ENCODE results near the gene FAM107B. TPM values are rescaled to one million over a fixed set of nuclear protein-coding genes. Genes with fewer than 3 reads are reported as not detected.

Gene FAM107B
- total RNA-seq, 3 donors from 2014 or later: 30.8 to 56.1 (median 51.8) TPM

- Histone ChIP-seq H3K4me1 (no peaks in the 10 kb centered on the region), H3K9me3 (no peaks in the 10 kb centered on the region), H3K4me3 (no peak overlapping the region), H3K27me3 (no peaks in the 10 kb centered on the region), H3K36me3 (no peaks in the 10 kb centered on the region), H3K27ac (peak overlapping the region; percentile 66 to 72)
- intact Hi-C loops (cut with DNase I; ENCODE audit: low total_unique reads): no loop called here
- TF ChIP-seq POLR2A (IDR thresholded peaks at IDR 0.05): no peak
- no peak for TF ChIP-seq POLR2AphosphoS5 (IDR thresholded peaks at IDR 0.05)
- no peak for TF ChIP-seq CTCF (IDR thresholded peaks at IDR 0.05)
- no peak for DNase-seq (ENCODE audit: low spot score in 2 of 2)
Measured at GRCh38 chr10:14748441-14748840, 26.3 kb downstream of the FAM107B start.

- H3K4me3 ChIP-seq: no peak overlapping the region
Measured at GRCh38 chr10:14742815-14743214, 31.9 kb downstream of the FAM107B start.

GRCh38 chr10:14742382-14742781 lies 32.3 kb downstream of the FAM107B start:
- H3K27me3 ChIP-seq: no peaks in the 10 kb centered on the region
- H3K9me3 ChIP-seq: no peaks in the 10 kb centered on the region
- intact Hi-C loops (cut with DNase I; ENCODE audit: low total_unique reads): no loop called here
- no peaks in the 10 kb centered on the region for H3K36me3 ChIP-seq
- no peak overlapping the region for H3K27ac ChIP-seq
- H3K4me3 ChIP-seq: no peak overlapping the region
- DNase-seq (ENCODE audit: low spot score in 2 of 2): no peak
- H3K4me1 ChIP-seq: no peaks in the 10 kb centered on the region
- TF ChIP-seq POLR2AphosphoS5 (IDR thresholded peaks at IDR 0.05): no peak
- TF ChIP-seq POLR2A (IDR thresholded peaks at IDR 0.05): no peak
- no peak for TF ChIP-seq CTCF (IDR thresholded peaks at IDR 0.05)

More at GRCh38 chr10:14742815-14743214, 31.9 kb downstream of the FAM107B start:
- no peak for DNase-seq (ENCODE audit: low spot score in 2 of 2)
- H3K36me3 ChIP-seq: no peaks in the 10 kb centered on the region
- H3K9me3 ChIP-seq: no peaks in the 10 kb centered on the region
- H3K4me1 ChIP-seq: no peaks in the 10 kb centered on the region
- intact Hi-C loops (cut with DNase I; ENCODE audit: low total_unique reads): no loop called here
- TF ChIP-seq CTCF (IDR thresholded peaks at IDR 0.05): no peak
- no peak for TF ChIP-seq POLR2AphosphoS5 (IDR thresholded peaks at IDR 0.05)
- no peak for TF ChIP-seq POLR2A (IDR thresholded peaks at IDR 0.05)
- no peak overlapping the region for H3K27ac ChIP-seq
- no peaks in the 10 kb centered on the region for H3K27me3 ChIP-seq

GRCh38 chr10:14740684-14741247 lies 33.9 kb downstream of the FAM107B start:
- TF ChIP-seq POLR2A (IDR thresholded peaks at IDR 0.05) (no peak), POLR2AphosphoS5 (IDR thresholded peaks at IDR 0.05) (no peak), CTCF (IDR thresholded peaks at IDR 0.05) (no peak)
- intact Hi-C loops (cut with DNase I; ENCODE audit: low total_unique reads): no loop called here
- Histone ChIP-seq H3K27me3 (no peaks in the 10 kb centered on the region), H3K9me3 (no peaks in the 10 kb centered on the region), H3K4me3 (no peak overlapping the region), H3K27ac (peak overlapping the region in 1 of 2 donors; percentile 13), H3K4me1 (no peaks in the 10 kb centered on the region), H3K36me3 (no peaks in the 10 kb centered on the region)
- no peak for DNase-seq (ENCODE audit: low spot score in 2 of 2)

DNA sequence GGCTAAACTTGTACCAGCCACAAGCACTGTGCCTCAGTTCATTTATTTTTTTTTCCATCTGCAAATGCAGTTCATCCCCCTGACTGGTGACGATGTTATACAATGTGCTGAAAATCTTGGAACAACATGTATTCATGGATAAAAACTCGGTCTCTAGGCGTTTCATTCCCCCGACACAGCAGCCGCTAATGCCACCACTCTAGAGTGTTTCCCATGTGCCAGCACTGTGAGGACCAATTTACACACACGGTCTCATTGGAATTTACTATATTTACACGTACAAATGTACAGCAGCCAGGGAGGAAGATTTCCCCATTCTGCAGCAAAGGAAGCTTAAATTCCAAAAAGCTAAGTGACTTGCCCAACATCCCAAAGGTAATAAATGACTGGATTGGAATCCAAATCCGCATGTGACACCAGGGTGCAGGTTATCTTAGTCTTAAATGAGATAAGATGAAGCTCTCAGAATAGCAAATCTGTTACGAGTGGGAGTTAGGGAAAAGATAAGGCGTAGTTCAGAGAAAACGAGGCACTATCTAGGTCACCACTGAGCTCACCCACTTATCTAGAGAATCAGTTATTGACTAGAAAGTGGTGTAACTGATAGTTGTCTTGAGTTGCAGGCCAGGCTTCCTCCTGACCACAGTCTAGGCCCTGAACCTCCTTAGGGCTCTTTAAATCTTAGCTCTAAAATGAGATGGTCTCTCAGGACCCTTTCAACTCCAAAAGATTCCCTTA lies 36.7 kb downstream of the FAM107B start:
- no peak overlapping the region for H3K4me3 ChIP-seq
- TF ChIP-seq CTCF (IDR thresholded peaks at IDR 0.05) (no peak), POLR2A (IDR thresholded peaks at IDR 0.05) (no peak), POLR2AphosphoS5 (IDR thresholded peaks at IDR 0.05) (no peak)
- DNase-seq (ENCODE audit: low spot score in 2 of 2): no peak
- no peaks in the 10 kb centered on the region for H3K36me3 ChIP-seq
- H3K9me3 ChIP-seq: no peaks in the 10 kb centered on the region
- no peaks in the 10 kb centered on the region for H3K4me1 ChIP-seq
- intact Hi-C loops (cut with DNase I; ENCODE audit: low total_unique reads): no loop called here
- peak overlapping the region in 1 of 2 donors; percentile 40 for H3K27ac ChIP-seq
- no peaks in the 10 kb centered on the region for H3K27me3 ChIP-seq

Data from breast epithelium (tissue), 4 donors.